DMS153 (cell line): ENCODE measurements around the gene KRTAP9-7.

Experiments used
- DNase-seq: peaks from one replicate; lab custom pipeline; 2025; lab: John Stamatoyannopoulos, UW

Gene KRTAP9-7

GRCh38 chr17:41322094-41322902 lies 46.8 kb downstream of the KRTAP9-7 start:
- peak; percentile 31 for DNase-seq

DNA sequence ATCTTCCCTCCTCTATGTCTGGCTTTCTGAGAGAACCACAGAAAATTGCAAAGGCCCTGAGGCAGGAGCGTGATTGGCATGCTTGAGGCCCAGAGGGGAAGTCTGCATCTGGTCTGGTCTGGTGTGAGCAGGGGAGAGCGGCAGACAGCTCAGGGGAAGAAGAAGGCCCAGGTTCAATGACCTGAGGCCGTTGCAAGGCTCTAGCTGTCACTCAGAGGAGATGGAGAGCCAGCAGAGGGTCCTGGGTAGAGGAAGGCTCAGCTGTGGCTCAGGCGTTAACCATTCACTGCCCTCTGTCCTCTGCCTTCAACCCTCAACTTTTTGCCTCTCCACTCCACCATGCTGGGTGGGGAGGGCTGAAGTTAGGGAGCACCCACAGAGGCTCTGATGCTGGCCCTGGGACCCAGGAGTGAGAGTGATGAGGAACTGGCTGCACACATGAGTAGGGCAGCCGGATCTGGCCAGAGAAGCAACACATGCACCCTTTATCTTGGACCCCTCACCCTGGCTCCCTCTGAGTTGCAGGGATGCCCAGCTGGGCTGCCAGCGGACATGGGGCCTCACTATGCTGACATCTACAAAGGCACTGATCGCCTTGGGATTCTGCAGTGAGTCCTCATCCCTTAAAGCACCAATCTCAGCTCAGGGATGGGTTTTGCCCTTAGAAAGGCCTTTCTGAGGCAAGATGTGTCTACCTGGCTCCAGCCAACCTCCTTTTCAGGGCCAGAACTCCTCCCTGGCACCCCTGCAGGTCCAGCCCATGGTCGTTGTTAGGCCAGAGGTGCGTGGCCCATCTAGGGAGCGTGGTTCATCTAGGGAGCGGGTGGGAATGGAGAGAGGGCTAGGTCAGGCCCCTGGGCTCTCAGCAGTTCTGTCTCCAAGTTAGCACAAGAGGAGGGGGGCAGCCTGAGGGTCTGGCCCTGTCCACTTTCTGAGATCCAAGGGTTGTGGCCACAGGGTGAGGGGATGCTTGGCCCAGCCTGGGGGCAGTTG lies 47.7 kb downstream of the KRTAP9-7 start:
- no peak for DNase-seq

DNA sequence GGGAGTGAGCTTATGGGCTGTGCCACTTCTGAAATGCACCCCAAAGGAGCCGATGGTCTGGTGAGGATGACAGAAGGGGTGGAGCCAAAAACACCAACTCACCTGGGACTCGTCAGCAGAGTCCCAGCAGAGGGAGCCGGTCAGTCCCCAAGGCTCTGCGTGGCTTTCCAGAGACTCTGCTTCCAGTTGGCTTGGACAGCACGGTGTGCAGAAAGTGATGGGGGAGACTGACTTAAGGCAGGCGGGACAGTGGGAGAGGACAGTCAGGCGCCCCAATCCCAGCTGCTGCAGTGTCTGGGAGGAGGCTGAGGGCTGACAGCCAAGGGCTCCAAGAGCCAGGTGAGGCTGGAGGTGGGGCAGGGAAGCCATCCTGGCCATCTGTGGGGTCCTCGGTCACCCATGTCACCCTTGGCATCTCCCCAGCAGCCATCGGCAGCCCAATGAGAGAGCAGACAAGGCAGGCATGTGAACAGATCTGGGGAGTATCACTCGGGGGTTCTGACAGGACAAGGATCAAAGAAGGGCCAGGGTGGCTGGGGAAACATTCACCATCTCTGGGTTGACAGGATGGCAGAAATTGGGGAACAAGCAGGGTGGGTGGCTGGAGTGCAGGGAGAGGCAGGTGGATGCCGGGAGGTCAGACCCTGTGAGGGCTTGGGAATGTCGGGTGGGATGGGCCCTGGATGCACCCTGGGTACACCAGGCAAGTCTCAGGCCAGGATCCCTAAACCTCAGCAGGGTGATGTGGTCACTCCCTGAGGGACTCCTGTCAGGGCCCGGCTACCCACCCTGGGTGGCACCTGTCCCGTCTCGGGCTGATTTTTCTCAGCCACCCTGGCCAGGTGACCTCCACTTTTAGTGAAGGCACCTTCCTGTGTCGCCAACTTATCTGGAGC lies 48.9 kb downstream of the KRTAP9-7 start:
- no peak for DNase-seq

- no peak for DNase-seq
These were observed 49.6 kb downstream of the KRTAP9-7 start for GRCh38 chr17:41325126-41325525.

GRCh38 chr17:41325611-41326010 lies 50.1 kb downstream of the KRTAP9-7 start:
- no peak for DNase-seq
